ENCODE data around the gene TEAD4.

The TEAD4 gene

GRCh38 chr12:3003357-3003992 is 44.3 kb downstream of the TEAD4 start:
- DNase-seq: no peak

GRCh38 chr12:3004655-3005565 is 45.7 kb downstream of the TEAD4 start:
- no peak for DNase-seq

GRCh38 chr12:3005736-3006135 is 46.5 kb downstream of the TEAD4 start:
- no peak for DNase-seq

- no peak for DNase-seq
These were observed 50.6 kb downstream of the TEAD4 start for GRCh38 chr12:3009780-3010179.

- no peak for DNase-seq
These were observed 51.2 kb downstream of the TEAD4 start for GRCh38 chr12:3010214-3010930.

- no peak for DNase-seq
These were observed 53.6 kb downstream of the TEAD4 start for GRCh38 chr12:3012786-3013185.

- DNase-seq: no peak
These were observed 55.4 kb downstream of the TEAD4 start for GRCh38 chr12:3014641-3015040.

GRCh38 chr12:3015356-3015755 is 56.2 kb downstream of the TEAD4 start:
- no peak for DNase-seq

GRCh38 chr12:3016191-3016590 is 57.0 kb downstream of the TEAD4 start:
- DNase-seq: no peak

- no peak for DNase-seq
These were observed 58.1 kb downstream of the TEAD4 start for GRCh38 chr12:3017281-3017680.

GRCh38 chr12:3018284-3019004 is 59.2 kb downstream of the TEAD4 start:
- DNase-seq: no peak

GRCh38 chr12:3019005-3019680 is 59.9 kb downstream of the TEAD4 start:
- no peak for DNase-seq

GRCh38 chr12:3020399-3020798 is 61.2 kb downstream of the TEAD4 start:
- DNase-seq: no peak

GRCh38 chr12:3020850-3021435 is 61.7 kb downstream of the TEAD4 start:
- no peak for DNase-seq

- DNase-seq: no peak
These were observed 63.2 kb downstream of the TEAD4 start for GRCh38 chr12:3022411-3022810.

GRCh38 chr12:3022961-3023360 is 63.8 kb downstream of the TEAD4 start:
- DNase-seq: no peak

GRCh38 chr12:3028108-3028507 is 68.9 kb downstream of the TEAD4 start:
- no peak for DNase-seq

GRCh38 chr12:3030821-3031429 is 71.7 kb downstream of the TEAD4 start:
- no peak for DNase-seq

- DNase-seq: no peak
These were observed 73.0 kb downstream of the TEAD4 start for GRCh38 chr12:3032161-3032560.

GRCh38 chr12:3032770-3033538 is 73.8 kb downstream of the TEAD4 start:
- no peak for DNase-seq

GRCh38 chr12:3033539-3033867 is 74.3 kb downstream of the TEAD4 start:
- no peak for DNase-seq

Measured in 8988T (cell line).